ENCODE data around the gene DLGAP4.

DLGAP4 gene

DNA sequence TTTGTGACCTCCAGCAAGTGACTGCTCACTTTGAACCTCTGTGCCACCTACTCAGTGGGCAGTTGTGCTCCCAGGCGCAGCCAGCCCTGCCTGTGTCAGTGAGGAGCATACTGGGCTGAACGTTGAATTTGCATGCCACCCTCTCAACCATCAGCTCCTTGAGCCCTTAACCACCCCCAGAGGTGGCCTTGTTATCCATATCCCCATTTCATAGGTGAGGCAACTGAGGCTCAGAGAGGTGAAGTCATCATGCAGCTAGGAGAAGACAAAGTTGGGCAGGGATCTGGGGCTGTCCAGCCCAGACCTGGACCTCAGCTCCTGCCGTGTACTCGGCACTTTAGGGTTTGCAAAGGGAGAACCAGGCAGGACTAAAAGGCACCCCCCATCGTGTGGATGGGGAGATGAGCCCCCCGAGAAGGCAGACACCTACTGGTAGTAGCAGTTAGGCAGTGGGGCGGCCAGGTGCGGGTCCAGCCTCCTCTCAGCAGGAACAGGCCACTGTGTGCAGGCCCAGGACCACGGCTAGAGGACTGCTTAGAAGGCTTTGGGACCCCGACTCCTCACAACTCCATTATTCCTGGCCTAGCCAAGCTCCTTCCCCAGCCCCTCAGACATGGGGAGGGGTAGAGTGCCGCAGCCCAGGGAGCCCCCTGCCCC lies 134.4 kb downstream of the DLGAP4 start:
- TF ChIP-seq TARDBP (IDR thresholded peaks at IDR 0.05): no peak
- no peak for TF ChIP-seq NFRKB (IDR thresholded peaks at IDR 0.05)
- no peak for TF ChIP-seq SP1 (IDR thresholded peaks at IDR 0.05)
- TF ChIP-seq L3MBTL2 (conservative IDR thresholded peaks at IDR 0.05): no peak
- no peak for TF ChIP-seq ZNF384 (IDR thresholded peaks at IDR 0.05)
- no peak for TF ChIP-seq FOXM1 (IDR thresholded peaks at IDR 0.05; ENCODE audit: borderline replicate concordance)
- no peak for TF ChIP-seq CTBP1 (IDR thresholded peaks at IDR 0.05; ENCODE audit: borderline replicate concordance)
- no peak for TF ChIP-seq BHLHE40 (IDR thresholded peaks at IDR 0.05; ENCODE audit: borderline replicate concordance)
- no peak for TF ChIP-seq LEF1 (IDR thresholded peaks at IDR 0.05; ENCODE audit: borderline replicate concordance)
- no peak for TF ChIP-seq SUZ12 (IDR thresholded peaks at IDR 0.05)
- TF ChIP-seq, protein P1, sequence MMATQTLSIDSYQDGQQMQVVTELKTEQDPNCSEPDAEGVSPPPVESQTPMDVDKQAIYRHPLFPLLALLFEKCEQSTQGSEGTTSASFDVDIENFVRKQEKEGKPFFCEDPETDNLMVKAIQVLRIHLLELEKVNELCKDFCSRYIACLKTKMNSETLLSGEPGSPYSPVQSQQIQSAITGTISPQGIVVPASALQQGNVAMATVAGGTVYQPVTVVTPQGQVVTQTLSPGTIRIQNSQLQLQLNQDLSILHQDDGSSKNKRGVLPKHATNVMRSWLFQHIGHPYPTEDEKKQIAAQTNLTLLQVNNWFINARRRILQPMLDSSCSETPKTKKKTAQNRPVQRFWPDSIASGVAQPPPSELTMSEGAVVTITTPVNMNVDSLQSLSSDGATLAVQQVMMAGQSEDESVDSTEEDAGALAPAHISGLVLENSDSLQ (IDR thresholded peaks at IDR 0.05): no peak
- TF ChIP-seq ELF4 (IDR thresholded peaks at IDR 0.05): no peak
- no peak for TF ChIP-seq FOXK2 (IDR thresholded peaks at IDR 0.05)
- CTCF ChIA-PET: no interaction called here
- POLR2A ChIA-PET: no interaction called here
- DNase-seq (ENCODE audit: extremely low spot score): no peak

DNA sequence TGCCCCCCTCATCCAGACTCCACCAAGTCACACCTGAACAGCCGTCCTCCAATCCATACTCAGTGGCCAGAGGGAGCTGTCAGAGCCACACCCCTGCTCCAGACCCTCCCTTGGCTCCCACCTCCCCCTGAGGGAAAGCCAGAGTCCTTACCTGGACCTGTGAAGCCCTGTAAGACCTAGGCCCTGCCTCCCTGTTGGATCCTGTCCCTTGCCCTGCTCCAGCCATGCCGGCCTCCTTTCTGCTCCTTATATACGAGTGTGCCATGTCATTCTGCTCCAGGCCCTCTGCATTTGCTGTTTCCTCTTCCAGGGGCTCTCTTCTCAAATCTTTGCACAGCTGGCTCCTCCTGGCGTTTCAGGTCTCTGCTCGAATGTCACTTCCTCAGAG lies 134.9 kb downstream of the DLGAP4 start:
- no peak for TF ChIP-seq CTBP1 (IDR thresholded peaks at IDR 0.05; ENCODE audit: borderline replicate concordance)
- TF ChIP-seq FOXK2 (IDR thresholded peaks at IDR 0.05): no peak
- TF ChIP-seq HDGF (IDR thresholded peaks at IDR 0.05; ENCODE audit: borderline replicate concordance): no peak
- TF ChIP-seq BHLHE40 (IDR thresholded peaks at IDR 0.05; ENCODE audit: borderline replicate concordance): no peak
- TF ChIP-seq SUZ12 (IDR thresholded peaks at IDR 0.05): no peak
- no peak for TF ChIP-seq TARDBP (IDR thresholded peaks at IDR 0.05)
- no peak for TF ChIP-seq SP1 (IDR thresholded peaks at IDR 0.05)
- TF ChIP-seq ZNF384 (IDR thresholded peaks at IDR 0.05): no peak
- ChIA-PET CTCF (no interaction called here), POLR2A (no interaction called here)
- DNase-seq (ENCODE audit: extremely low spot score): no peak

DNA sequence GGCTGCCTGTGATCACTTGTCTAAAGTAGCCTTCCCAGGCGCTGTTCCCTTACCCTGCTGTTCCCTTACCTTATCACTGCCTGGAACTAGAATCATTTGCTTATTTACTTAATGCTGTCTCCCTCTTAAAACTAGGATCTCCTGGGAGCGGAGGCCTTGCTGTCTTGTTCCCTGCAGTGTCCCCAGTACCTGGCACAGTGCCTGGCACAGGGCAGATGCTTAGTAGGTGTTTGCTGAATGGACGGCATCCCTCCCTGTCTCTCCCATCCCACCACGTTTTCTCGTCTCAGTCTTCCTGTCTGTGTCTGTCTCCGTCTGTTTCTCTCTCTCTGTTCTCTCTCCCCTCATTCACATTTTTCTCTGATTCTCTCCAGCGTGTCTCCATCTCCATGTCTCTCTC lies 135.3 kb downstream of the DLGAP4 start:
- CTCF ChIA-PET: no interaction called here
- DNase-seq (ENCODE audit: extremely low spot score): no peak
- POLR2A ChIA-PET: no interaction called here
- TF ChIP-seq ELF4 (IDR thresholded peaks at IDR 0.05) (no peak), LEF1 (IDR thresholded peaks at IDR 0.05; ENCODE audit: borderline replicate concordance) (no peak), NFRKB (IDR thresholded peaks at IDR 0.05) (no peak), FOXK2 (IDR thresholded peaks at IDR 0.05) (no peak), ZNF384 (IDR thresholded peaks at IDR 0.05) (no peak), FOXA1 (IDR thresholded peaks at IDR 0.05) (no peak), FOXM1 (IDR thresholded peaks at IDR 0.05; ENCODE audit: borderline replicate concordance) (no peak), SP1 (IDR thresholded peaks at IDR 0.05) (no peak), TARDBP (IDR thresholded peaks at IDR 0.05) (no peak), ARNT (IDR thresholded peaks at IDR 0.05) (no peak), BHLHE40 (IDR thresholded peaks at IDR 0.05; ENCODE audit: borderline replicate concordance) (no peak), HDGF (IDR thresholded peaks at IDR 0.05; ENCODE audit: borderline replicate concordance) (no peak), L3MBTL2 (conservative IDR thresholded peaks at IDR 0.05) (no peak), CTBP1 (IDR thresholded peaks at IDR 0.05; ENCODE audit: borderline replicate concordance) (no peak), SUZ12 (IDR thresholded peaks at IDR 0.05) (no peak)
- TF ChIP-seq, protein P1 (IDR thresholded peaks at IDR 0.05): no peak

DNA sequence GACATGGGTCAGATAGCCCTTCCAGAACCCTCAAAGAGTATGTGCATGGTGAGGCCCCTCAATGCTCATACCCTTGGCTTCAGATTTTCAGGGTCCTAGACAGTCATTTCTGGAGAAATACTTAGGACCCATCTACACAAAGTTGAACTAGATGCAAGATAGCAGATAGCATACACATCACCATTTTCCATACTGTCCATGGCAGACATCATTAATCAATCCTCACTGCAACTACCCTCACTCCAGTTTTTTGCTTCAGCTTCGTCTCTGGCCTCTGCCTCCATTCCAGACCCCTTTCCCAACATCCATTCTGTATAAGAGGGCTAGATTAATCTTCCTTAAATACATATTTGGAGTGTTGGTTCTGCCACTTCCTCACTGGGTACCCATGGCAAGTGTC lies 139.7 kb downstream of the DLGAP4 start:
- DNase-seq (ENCODE audit: extremely low spot score): no peak
- ChIA-PET CTCF (interaction anchor here (0.5 to 0.7 kb wide), 2 partner anchors 26 to 1471 kb away, joined by 3 to 4 read pairs; no protein-coding TSS in a partner anchor), POLR2A (no interaction called here)
- TF ChIP-seq NFRKB (IDR thresholded peaks at IDR 0.05): no peak
- no peak for TF ChIP-seq L3MBTL2 (conservative IDR thresholded peaks at IDR 0.05)
- no peak for TF ChIP-seq ARNT (IDR thresholded peaks at IDR 0.05)
- TF ChIP-seq SUZ12 (IDR thresholded peaks at IDR 0.05): no peak

DNA sequence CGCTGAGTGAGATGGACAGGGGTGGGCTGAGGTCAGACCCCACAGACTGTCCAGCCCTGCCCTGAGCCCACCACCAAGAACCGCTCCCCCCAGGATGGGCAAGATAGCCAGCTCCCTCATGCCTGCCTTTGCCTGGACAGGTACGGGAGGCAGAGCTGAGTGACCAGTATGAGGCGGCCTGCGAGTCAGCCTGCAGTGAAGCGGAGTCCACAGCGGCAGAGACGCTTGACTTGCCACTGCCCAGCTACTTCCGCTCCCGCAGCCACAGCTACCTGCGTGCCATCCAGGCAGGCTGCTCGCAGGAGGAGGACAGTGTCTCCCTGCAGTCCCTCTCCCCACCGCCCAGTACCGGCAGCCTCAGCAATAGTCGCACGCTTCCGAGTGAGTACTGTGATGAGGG lies 140.4 kb downstream of the DLGAP4 start:
- ChIA-PET POLR2A (no interaction called here), CTCF (interaction anchor here (0.7 kb wide), 1 partner anchor 25 kb away, joined by 4 read pairs; no protein-coding TSS in a partner anchor)
- no peak for DNase-seq (ENCODE audit: extremely low spot score)
- no peak for TF ChIP-seq ARNT (IDR thresholded peaks at IDR 0.05)

DNA sequence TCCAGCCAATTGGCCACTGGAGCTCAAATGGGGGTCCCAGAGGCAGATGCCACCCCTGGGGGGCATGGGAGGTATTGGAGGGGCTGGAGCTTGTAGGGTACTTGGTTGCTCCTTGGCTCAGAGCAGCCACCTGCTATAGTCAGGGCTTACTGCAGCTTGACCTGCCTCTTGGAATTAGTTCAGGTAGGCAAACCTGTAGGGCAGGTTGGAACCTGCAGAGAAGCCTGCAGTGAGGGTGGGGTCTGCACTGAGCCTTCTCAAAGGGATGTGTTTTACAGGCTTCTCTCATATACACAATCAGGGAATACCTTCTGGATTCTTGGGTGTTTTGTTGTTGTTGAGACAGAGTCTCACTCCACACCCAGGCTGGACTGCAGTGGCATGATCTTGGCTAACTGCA lies 141.0 kb downstream of the DLGAP4 start:
- POLR2A ChIA-PET: no interaction called here
- DNase-seq (ENCODE audit: extremely low spot score): no peak
- CTCF ChIA-PET: no interaction called here
- TF ChIP-seq FOXM1 (IDR thresholded peaks at IDR 0.05; ENCODE audit: borderline replicate concordance) (no peak), ARNT (IDR thresholded peaks at IDR 0.05) (no peak), CTBP1 (IDR thresholded peaks at IDR 0.05; ENCODE audit: borderline replicate concordance) (no peak), LEF1 (IDR thresholded peaks at IDR 0.05; ENCODE audit: borderline replicate concordance) (no peak), BHLHE40 (IDR thresholded peaks at IDR 0.05; ENCODE audit: borderline replicate concordance) (no peak)

DNA sequence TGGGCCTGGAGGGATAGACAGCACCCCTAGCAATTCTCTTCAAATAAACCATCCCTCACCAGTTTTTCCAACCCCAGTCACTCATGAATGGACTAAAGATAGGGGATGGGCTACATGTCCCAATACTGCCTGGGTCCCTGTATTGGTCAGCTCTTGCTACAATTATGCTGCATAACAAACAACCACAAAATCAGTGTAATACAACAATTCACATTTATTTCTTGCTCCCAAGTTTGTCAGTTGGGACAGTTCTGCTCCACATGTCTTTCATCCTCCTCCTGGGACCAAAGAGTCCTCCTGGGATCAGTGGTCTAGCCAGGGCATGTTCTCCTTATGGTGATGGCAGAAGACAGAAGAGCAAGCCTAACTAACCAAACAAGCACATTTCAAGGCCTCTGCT lies 143.5 kb downstream of the DLGAP4 start:
- POLR2A ChIA-PET: no interaction called here
- DNase-seq (ENCODE audit: extremely low spot score): no peak
- CTCF ChIA-PET: no interaction called here
- TF ChIP-seq ARNT (IDR thresholded peaks at IDR 0.05): no peak
- no peak for TF ChIP-seq FOXK2 (IDR thresholded peaks at IDR 0.05)
- TF ChIP-seq LEF1 (IDR thresholded peaks at IDR 0.05; ENCODE audit: borderline replicate concordance): no peak
- no peak for TF ChIP-seq BHLHE40 (IDR thresholded peaks at IDR 0.05; ENCODE audit: borderline replicate concordance)
- no peak for TF ChIP-seq TARDBP (IDR thresholded peaks at IDR 0.05)
- no peak for TF ChIP-seq ELF4 (IDR thresholded peaks at IDR 0.05)
- TF ChIP-seq FOXM1 (IDR thresholded peaks at IDR 0.05; ENCODE audit: borderline replicate concordance): no peak
- no peak for TF ChIP-seq HDGF (IDR thresholded peaks at IDR 0.05; ENCODE audit: borderline replicate concordance)
- no peak for TF ChIP-seq FOXA1 (IDR thresholded peaks at IDR 0.05)
- TF ChIP-seq CTBP1 (IDR thresholded peaks at IDR 0.05; ENCODE audit: borderline replicate concordance): no peak
- no peak for TF ChIP-seq NFRKB (IDR thresholded peaks at IDR 0.05)
